CD4-positive, alpha-beta T cell (primary cell): ENCODE results near the gene CAMK2B. TPM values are rescaled to one million over a fixed set of nuclear protein-coding genes. Genes with fewer than 3 reads are reported as not detected.

ENCODE experiments used
- ATAC-seq: fragments of 200-7000 bp; cut with Tn5 transposase; one replicate; pipeline ENCODE4 v1.10.0; 2022; ENCODE audit warnings: mild to moderate bottlenecking; ENCODE audit not compliant: poor library complexity
- CTCF ChIA-PET: fragments of 350-600 bp; sonication (Branson Sonifier 250); formaldehyde crosslinking; loops from one replicate; lab custom pipeline; 2021; ENCODE audit warnings: antibody characterized with exemption, inconsistent platforms; lab: Charles Lee
- POLR2A ChIA-PET: fragments of 350-600 bp; sonication (Branson Sonifier 250); formaldehyde crosslinking; loops from one replicate; lab custom pipeline; 2021; ENCODE audit warnings: antibody characterized with exemption, inconsistent platforms; lab: Charles Lee
- DNase-seq, 14 experiments: peaks; one replicate each; pipeline ENCODE4 v3.0.0-alpha.2; 2013 to 2020; ENCODE audit warnings: mixed read lengths in 2 of 14
- H3K27ac ChIP-seq, 2 donors: one replicate each; pipeline versions ENCODE4 v1.5.1 to v1.7.0; 2013; ENCODE audit warnings: low read length in 2 of 2, low read depth in 1 of 2, mild to moderate bottlenecking in 1 of 2
- H3K27me3 ChIP-seq, 2 experiments: 1 replicate in 1 of 2; 2 replicates in 1 of 2; pipeline versions ENCODE4 v1.6.1 to v1.7.0; 2013; ENCODE audit warnings: low read length in 2 of 2, control low read depth in 1 of 2, mild to moderate bottlenecking in 1 of 2, moderate library complexity in 1 of 2; ENCODE audit not compliant: insufficient read depth in 2 of 2, control insufficient read depth in 1 of 2
- H3K36me3 ChIP-seq: one replicate; pipeline ENCODE4 v1.6.1; 2013; ENCODE audit warnings: low read length, control low read depth; ENCODE audit not compliant: insufficient read depth
- H3K4me1 ChIP-seq: one replicate; pipeline ENCODE4 v1.6.1; 2013; ENCODE audit warnings: low read length, control low read depth; ENCODE audit not compliant: insufficient read depth
- H3K4me3 ChIP-seq: one replicate; pipeline ENCODE4 v1.5.1; 2013; ENCODE audit warnings: mild to moderate bottlenecking, low read length, moderate library complexity
- H3K9me3 ChIP-seq, 2 experiments: 1 replicate in 1 of 2; 2 replicates in 1 of 2; pipeline versions ENCODE4 v1.6.1 to v1.7.0; 2013; ENCODE audit warnings: low read length in 2 of 2, mild to moderate bottlenecking in 2 of 2, control low read depth in 1 of 2, moderate library complexity in 1 of 2; ENCODE audit not compliant: control insufficient read depth in 1 of 2, insufficient read depth in 1 of 2
- H3K27ac Mint-ChIP-seq: one replicate; pipeline ENCODE4 v1.8.0; 2020; ENCODE audit warnings: mixed read lengths
- H3K27me3 Mint-ChIP-seq: one replicate; pipeline ENCODE4 v1.8.0; 2021; ENCODE audit warnings: mixed read lengths
- H3K36me3 Mint-ChIP-seq: one replicate; pipeline ENCODE4 v1.8.0; 2021; ENCODE audit warnings: low read depth, mixed read lengths
- H3K4me1 Mint-ChIP-seq: one replicate; pipeline ENCODE4 v1.8.0; 2021; ENCODE audit warnings: low read depth, mixed read lengths
- H3K4me3 Mint-ChIP-seq: one replicate; pipeline ENCODE4 v1.8.0; 2020; ENCODE audit warnings: mild to moderate bottlenecking, mixed read lengths
- H3K9me3 Mint-ChIP-seq: one replicate; pipeline ENCODE4 v1.8.0; 2020; ENCODE audit warnings: mixed read lengths
- intact Hi-C, 2 experiments: fragments of 100-400 bp; cut with DNase I in 1 of 2; cut with micrococcal nuclease in 1 of 2; formaldehyde crosslinking; loops; one replicate each; pipeline versions ENCODE4 v1.15.1 to v1.9.0; 2023 to 2025; cut with DNase I, micrococcal nuclease
- total RNA-seq, 174 experiments: library from RNA in 2 of 174; stranded (reverse) in 2 of 174; gene quantifications; one replicate each; pipeline ENCODE4 v1.2.3 and lab custom pipeline; 2021 to 2026
- TF ChIP-seq, protein P1 (sequence below): fragments of 200-600 bp; IDR thresholded peaks from one replicate; pipeline ENCODE4 v1.8.0; 2022; ENCODE audit warnings: antibody characterized with exemption, mild to moderate bottlenecking

Gene CAMK2B
- total RNA-seq, 2 experiments from 2014 or later, result not detected

DNA sequence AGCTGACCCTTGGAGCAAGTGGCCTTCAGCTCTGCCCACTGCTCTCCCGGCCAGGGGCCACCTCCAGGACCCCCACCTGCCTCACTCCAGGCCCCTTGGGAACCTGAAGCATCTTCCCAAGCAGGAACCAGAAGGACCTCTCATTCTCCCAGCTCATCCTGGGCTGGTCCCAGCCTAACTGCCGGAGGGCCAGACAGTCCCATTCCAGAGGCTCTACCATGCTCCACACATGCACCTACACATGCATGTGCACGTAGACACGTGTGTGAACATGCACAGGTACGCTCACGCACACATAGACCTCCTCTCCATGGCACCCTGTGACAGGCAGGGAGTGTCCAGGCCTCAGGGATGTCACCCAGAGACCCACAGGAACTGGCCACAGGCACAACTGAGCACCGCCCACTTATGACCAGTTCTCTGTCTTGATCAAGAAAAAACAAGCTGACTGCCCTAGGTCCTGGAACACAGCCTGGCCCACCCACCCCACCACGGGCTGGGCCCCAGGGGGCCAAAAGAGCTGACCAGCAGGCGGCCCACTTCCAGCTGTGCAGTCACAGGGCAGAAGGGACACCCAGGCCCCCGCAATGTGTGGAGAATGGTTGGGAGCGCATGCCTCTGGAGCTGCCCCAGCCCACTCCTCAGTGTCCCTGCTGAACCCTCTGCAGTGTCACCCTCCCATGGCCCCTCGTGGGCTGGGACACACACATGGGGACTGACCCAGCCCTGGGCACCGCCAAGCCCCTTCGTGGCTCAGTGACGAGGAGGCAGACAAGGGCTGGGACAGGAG is 43.4 kb downstream of the CAMK2B start:
- ChIA-PET CTCF (no interaction called here), POLR2A (no interaction called here)
- H3K36me3 Mint-ChIP-seq, result no peaks in the 10 kb centered on the region
- no peak overlapping the region for H3K27ac Mint-ChIP-seq
- H3K27me3 Mint-ChIP-seq, result no peaks in the 10 kb centered on the region
- H3K9me3 Mint-ChIP-seq, result no peaks in the 10 kb centered on the region
- H3K4me3 Mint-ChIP-seq, result no peak overlapping the region
- H3K27me3 ChIP-seq, result no peaks in the 10 kb centered on the region
- H3K4me3 ChIP-seq, result no peak overlapping the region
- H3K4me1 Mint-ChIP-seq, result no peaks in the 10 kb centered on the region
- H3K27ac ChIP-seq, result no peak overlapping the region
- H3K9me3 ChIP-seq, result no peaks in the 10 kb centered on the region
- TF ChIP-seq, protein P1, sequence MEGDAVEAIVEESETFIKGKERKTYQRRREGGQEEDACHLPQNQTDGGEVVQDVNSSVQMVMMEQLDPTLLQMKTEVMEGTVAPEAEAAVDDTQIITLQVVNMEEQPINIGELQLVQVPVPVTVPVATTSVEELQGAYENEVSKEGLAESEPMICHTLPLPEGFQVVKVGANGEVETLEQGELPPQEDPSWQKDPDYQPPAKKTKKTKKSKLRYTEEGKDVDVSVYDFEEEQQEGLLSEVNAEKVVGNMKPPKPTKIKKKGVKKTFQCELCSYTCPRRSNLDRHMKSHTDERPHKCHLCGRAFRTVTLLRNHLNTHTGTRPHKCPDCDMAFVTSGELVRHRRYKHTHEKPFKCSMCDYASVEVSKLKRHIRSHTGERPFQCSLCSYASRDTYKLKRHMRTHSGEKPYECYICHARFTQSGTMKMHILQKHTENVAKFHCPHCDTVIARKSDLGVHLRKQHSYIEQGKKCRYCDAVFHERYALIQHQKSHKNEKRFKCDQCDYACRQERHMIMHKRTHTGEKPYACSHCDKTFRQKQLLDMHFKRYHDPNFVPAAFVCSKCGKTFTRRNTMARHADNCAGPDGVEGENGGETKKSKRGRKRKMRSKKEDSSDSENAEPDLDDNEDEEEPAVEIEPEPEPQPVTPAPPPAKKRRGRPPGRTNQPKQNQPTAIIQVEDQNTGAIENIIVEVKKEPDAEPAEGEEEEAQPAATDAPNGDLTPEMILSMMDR, result no peak
- intact Hi-C loops, result no loop called here
- H3K36me3 ChIP-seq, result no peaks in the 10 kb centered on the region
- ATAC-seq (no peak), DNase-seq (peak in 1 of 14 experiments; percentile 21)
- H3K4me1 ChIP-seq, result no peaks in the 10 kb centered on the region

DNA sequence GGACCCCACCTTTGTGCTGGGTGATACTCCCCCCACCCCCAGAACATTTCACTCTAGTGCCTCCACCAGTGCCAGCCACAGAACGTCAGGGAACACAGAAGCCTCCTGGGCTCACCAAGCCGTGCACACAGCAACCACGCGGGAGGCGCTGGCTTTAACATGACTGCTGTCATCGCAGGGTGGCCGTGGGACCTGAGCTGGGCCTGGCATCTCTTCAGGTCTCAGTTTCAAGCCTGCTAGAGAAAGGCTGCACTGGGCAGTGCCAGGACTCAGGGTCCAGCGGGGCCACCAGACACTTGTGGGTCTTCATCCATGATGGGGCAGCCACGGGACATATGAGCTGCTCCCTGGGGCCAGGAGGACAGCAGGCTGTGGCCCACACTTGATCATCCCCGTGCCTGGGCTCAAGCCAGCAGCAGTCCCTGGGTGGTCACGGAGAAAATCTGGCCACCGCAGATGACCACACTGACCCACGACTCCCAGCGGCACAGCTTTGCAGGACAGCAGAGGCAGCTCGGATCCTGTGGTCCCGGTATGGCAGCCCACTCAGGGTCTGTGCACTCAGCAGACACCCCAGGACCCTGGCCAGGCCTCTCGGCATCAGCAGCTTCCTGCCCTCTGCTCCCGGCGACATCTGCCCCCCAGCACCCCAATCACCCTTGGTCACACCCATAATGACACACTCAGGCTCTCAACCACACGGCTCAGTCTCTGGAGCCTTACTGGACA is 44.2 kb downstream of the CAMK2B start:
- DNase-seq (peak in 2 of 14 experiments; percentile 3 to 26), ATAC-seq (no peak)
- Mint-ChIP-seq H3K27ac (no peak overlapping the region), H3K36me3 (no peaks in the 10 kb centered on the region), H3K27me3 (no peaks in the 10 kb centered on the region), H3K9me3 (no peaks in the 10 kb centered on the region), H3K4me3 (no peak overlapping the region), H3K4me1 (no peaks in the 10 kb centered on the region)
- CTCF ChIA-PET, result no interaction called here
- Histone ChIP-seq H3K9me3 (no peaks in the 10 kb centered on the region), H3K36me3 (no peaks in the 10 kb centered on the region), H3K4me1 (no peaks in the 10 kb centered on the region), H3K4me3 (no peak overlapping the region), H3K27ac (no peak overlapping the region), H3K27me3 (no peaks in the 10 kb centered on the region)
- TF ChIP-seq, protein P1, result no peak
- POLR2A ChIA-PET, result no interaction called here
- intact Hi-C loops, result no loop called here

DNA sequence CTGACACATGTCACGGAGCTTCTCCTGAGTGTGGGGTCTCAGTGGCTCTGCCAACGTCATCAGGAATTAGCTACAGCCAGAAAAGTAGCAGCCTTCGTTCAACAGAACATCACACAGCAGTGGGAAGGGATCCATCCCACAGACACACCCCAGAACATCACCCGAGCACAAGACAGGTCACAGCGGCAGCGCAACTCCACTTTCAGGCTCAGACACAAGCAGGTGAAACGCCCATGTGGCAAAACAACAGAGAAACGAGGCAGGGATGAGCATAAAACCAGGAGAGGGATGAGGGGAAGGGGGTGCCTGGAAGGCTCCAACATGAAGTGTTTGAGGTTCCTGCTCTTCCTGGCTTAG is 44.8 kb downstream of the CAMK2B start:
- H3K9me3 Mint-ChIP-seq, result no peaks in the 10 kb centered on the region
- TF ChIP-seq, protein P1, result no peak
- H3K4me1 ChIP-seq, result no peaks in the 10 kb centered on the region
- H3K36me3 Mint-ChIP-seq, result no peaks in the 10 kb centered on the region
- H3K9me3 ChIP-seq, result no peaks in the 10 kb centered on the region
- H3K27ac ChIP-seq, result no peak overlapping the region
- no peak overlapping the region for H3K27ac Mint-ChIP-seq
- CTCF ChIA-PET, result no interaction called here
- DNase-seq (no peak), ATAC-seq (no peak)
- no peaks in the 10 kb centered on the region for H3K36me3 ChIP-seq
- no peaks in the 10 kb centered on the region for H3K27me3 Mint-ChIP-seq
- intact Hi-C loops, result no loop called here
- no peak overlapping the region for H3K4me3 Mint-ChIP-seq
- no peaks in the 10 kb centered on the region for H3K4me1 Mint-ChIP-seq
- POLR2A ChIA-PET, result no interaction called here
- no peak overlapping the region for H3K4me3 ChIP-seq
- H3K27me3 ChIP-seq, result no peaks in the 10 kb centered on the region
